Thoracic aorta (tissue), 2 donors: ENCODE results near the gene EXO1. TPM values are rescaled to one million over a fixed set of nuclear protein-coding genes. Genes with fewer than 3 reads are reported as not detected.
"Not testable (repeated sequence)": the region's sequence is repeated elsewhere in the genome, so short reads cannot be mapped to it uniquely, and the experiment has no call there.

Experiments
- ATAC-seq: fragments of 150-250 bp; one replicate; pipeline ENCODE4 v1.8.0; 2017; ENCODE audit warnings: low read depth; ENCODE audit not compliant: insufficient number of reproducible peaks, low FRiP score
- DNase-seq: peaks from one replicate; pipeline ENCODE4 v3.0.0-alpha.2; 2020; ENCODE audit warnings: low spot score
- H3K27ac ChIP-seq, 2 donors: fragments of 200-600 bp; sonication (generic); 1 replicate in 1 of 2; 2 replicates in 1 of 2; pipeline ENCODE4 v1.5.1; 2016; ENCODE audit warnings: mild to moderate bottlenecking in 2 of 2, moderate library complexity in 2 of 2
- H3K27me3 ChIP-seq: fragments of 200-600 bp; sonication (generic); replicated peaks from 2 replicates; pipeline ENCODE4 v1.6.0; 2016; ENCODE audit warnings: mild to moderate bottlenecking; ENCODE audit not compliant: insufficient read depth
- H3K36me3 ChIP-seq: fragments of 200-600 bp; sonication (generic); one replicate; pipeline ENCODE4 v1.5.1; 2016
- H3K4me1 ChIP-seq, 2 donors: fragments of 200-600 bp; sonication (generic); 1 replicate in 1 of 2; 2 replicates in 1 of 2; pipeline versions ENCODE4 v1.5.1 to v1.6.0; 2016; ENCODE audit warnings: low read depth in 2 of 2, mild to moderate bottlenecking in 1 of 2; ENCODE audit not compliant: control insufficient read depth in 1 of 2
- H3K4me3 ChIP-seq: fragments of 200-600 bp; sonication (generic); 2 replicates; pipeline ENCODE4 v1.5.1; 2016; ENCODE audit warnings: mild to moderate bottlenecking
- H3K9me3 ChIP-seq: fragments of 200-600 bp; sonication (generic); 2 replicates; pipeline ENCODE4 v1.5.1; 2016
- CTCF ChIP-seq: fragments of 200-600 bp; sonication (generic); IDR thresholded peaks from one replicate; pipeline ENCODE4 v1.5.1; 2019; ENCODE audit warnings: antibody characterized with exemption
- total RNA-seq, 2 donors: library from RNA; depleted of rRNA; stranded (reverse); fragments of >200 nt; gene quantifications; one replicate each; pipeline versions ENCODE4 v1.1.0 to v1.2.3, GENCODE V29; 2016

The EXO1 gene
- total RNA-seq, 2 donors from 2014 or later: 0.42 TPM; not detected in 1

- no peaks in the 10 kb centered on the region for H3K9me3 ChIP-seq
- no peaks in the 10 kb centered on the region for H3K36me3 ChIP-seq
- DNase-seq (no peak), ATAC-seq (no peak)
- H3K27ac ChIP-seq: no peak overlapping the region
- H3K4me3 ChIP-seq: no peak overlapping the region
- peaks cover 5 to 6% of the 10 kb centered on the region in 2 donors for H3K4me1 ChIP-seq
- no peaks in the 10 kb centered on the region for H3K27me3 ChIP-seq
- no peak for TF ChIP-seq CTCF
Measured at GRCh38 chr1:241846375-241846774, 1.6 kb upstream of the EXO1 start.

GRCh38 chr1:241846862-241847539 is 1.0 kb upstream of the EXO1 start:
- Histone ChIP-seq H3K4me3 (peak overlapping the region; percentile 81), H3K4me1 (peaks cover 5 to 6% of the 10 kb centered on the region in 2 donors), H3K9me3 (no peaks in the 10 kb centered on the region), H3K36me3 (no peaks in the 10 kb centered on the region), H3K27me3 (no peaks in the 10 kb centered on the region), H3K27ac (peak overlapping the region; percentile 91 to 99)
- no peak for TF ChIP-seq CTCF
- ATAC-seq (no peak), DNase-seq (no peak)

- no peak for TF ChIP-seq CTCF
- H3K27ac ChIP-seq: peak overlapping the region; percentile 91 to 99
- no peak for DNase-seq
- H3K4me3 ChIP-seq: peak overlapping the region; percentile 81
- no peak for ATAC-seq
- no peaks in the 10 kb centered on the region for H3K36me3 ChIP-seq
- H3K27me3 ChIP-seq: no peaks in the 10 kb centered on the region
- no peaks in the 10 kb centered on the region for H3K9me3 ChIP-seq
- peaks cover 5 to 6% of the 10 kb centered on the region in 2 donors for H3K4me1 ChIP-seq
Measured at GRCh38 chr1:241847540-241847795, 536 bp upstream of the EXO1 start.

GRCh38 chr1:241848686-241849344 is 811 bp downstream of the EXO1 start:
- Histone ChIP-seq H3K4me1 (peaks cover 5 to 6% of the 10 kb centered on the region in 2 donors), H3K27me3 (no peaks in the 10 kb centered on the region), H3K4me3 (peak overlapping the region; percentile 81), H3K36me3 (no peaks in the 10 kb centered on the region), H3K27ac (no peak overlapping the region), H3K9me3 (no peaks in the 10 kb centered on the region)
- TF ChIP-seq CTCF: no peak
- ATAC-seq: no peak
- DNase-seq: no peak

- no peak for ATAC-seq
- no peak for TF ChIP-seq CTCF
Measured at GRCh38 chr1:241849345-241849695, 1.3 kb downstream of the EXO1 start.

GRCh38 chr1:241855545-241856140 is 7.6 kb downstream of the EXO1 start:
- not testable (repeated sequence) for ATAC-seq

More at GRCh38 chr1:241849345-241849695, 1.3 kb downstream of the EXO1 start:
- Histone ChIP-seq H3K27me3 (no peaks in the 10 kb centered on the region), H3K36me3 (no peaks in the 10 kb centered on the region), H3K4me1 (peaks cover 5 to 6% of the 10 kb centered on the region in 2 donors), H3K27ac (no peak overlapping the region), H3K9me3 (no peaks in the 10 kb centered on the region), H3K4me3 (no peak overlapping the region)
- no peak for DNase-seq

More at GRCh38 chr1:241855545-241856140, 7.6 kb downstream of the EXO1 start:
- not testable (repeated sequence) for H3K9me3 ChIP-seq, H3K4me1 ChIP-seq, H3K4me3 ChIP-seq, DNase-seq, H3K36me3 ChIP-seq, H3K27me3 ChIP-seq, H3K27ac ChIP-seq
